HTR-8/SVneo (cell line): ENCODE measurements around the gene TTPAL.

ENCODE experiments used
- DNase-seq: peaks from one replicate; pipeline ENCODE4 v3.0.0; 2011; ENCODE audit warnings: low spot score, mixed read lengths; ENCODE audit not compliant: insufficient read length
- FAIRE-seq: peaks from 2 replicates; lab custom pipeline; 2011; peaks lifted over from hg19 to GRCh38; lab: Jason Lieb, UNC

TTPAL gene

GRCh38 chr20:44438782-44439181 is 36.9 kb upstream of the TTPAL start:
- FAIRE-seq (peak; percentile 95), DNase-seq (no peak)

GRCh38 chr20:44439318-44439717 is 36.4 kb upstream of the TTPAL start:
- FAIRE-seq (no peak), DNase-seq (no peak)

GRCh38 chr20:44442298-44443070 is 33.2 kb upstream of the TTPAL start:
- DNase-seq: no peak
- peak; percentile 42 for FAIRE-seq

- FAIRE-seq (peak; percentile 26), DNase-seq (no peak)
Measured at GRCh38 chr20:44445742-44446710, 29.6 kb upstream of the TTPAL start.

GRCh38 chr20:44447827-44448419 is 27.8 kb upstream of the TTPAL start:
- DNase-seq (no peak), FAIRE-seq (no peak)

- FAIRE-seq (peak; percentile 87), DNase-seq (no peak)
Measured at GRCh38 chr20:44448753-44449546, 26.7 kb upstream of the TTPAL start.

- FAIRE-seq (no peak), DNase-seq (no peak)
Measured at GRCh38 chr20:44449864-44450263, 25.8 kb upstream of the TTPAL start.

- no peak for DNase-seq
- FAIRE-seq: peak; percentile 90
Measured at GRCh38 chr20:44450281-44450889, 25.3 kb upstream of the TTPAL start.

- FAIRE-seq (peak; percentile 74), DNase-seq (no peak)
Measured at GRCh38 chr20:44450903-44451450, 24.7 kb upstream of the TTPAL start.

- DNase-seq: no peak
- no peak for FAIRE-seq
Measured at GRCh38 chr20:44454306-44454963, 21.2 kb upstream of the TTPAL start.

- no peak for FAIRE-seq
- no peak for DNase-seq
Measured at GRCh38 chr20:44455126-44455525, 20.5 kb upstream of the TTPAL start.

GRCh38 chr20:44456611-44457010 is 19.1 kb upstream of the TTPAL start:
- FAIRE-seq: no peak

GRCh38 chr20:44457016-44457415 is 18.7 kb upstream of the TTPAL start:
- DNase-seq (no peak), FAIRE-seq (no peak)

More at GRCh38 chr20:44456611-44457010, 19.1 kb upstream of the TTPAL start:
- DNase-seq: no peak

GRCh38 chr20:44459271-44459670 is 16.4 kb upstream of the TTPAL start:
- no peak for FAIRE-seq
- no peak for DNase-seq

- peak; percentile 94 for FAIRE-seq
- DNase-seq: peak; percentile 86
Measured at GRCh38 chr20:44460795-44461141, 14.9 kb upstream of the TTPAL start.

GRCh38 chr20:44461142-44461802 is 14.4 kb upstream of the TTPAL start:
- no peak for FAIRE-seq
- DNase-seq: no peak

GRCh38 chr20:44461803-44462174 is 13.9 kb upstream of the TTPAL start:
- FAIRE-seq (no peak), DNase-seq (no peak)

GRCh38 chr20:44463466-44463865 is 12.2 kb upstream of the TTPAL start:
- FAIRE-seq: no peak

More at GRCh38 chr20:44463466-44463865, 12.2 kb upstream of the TTPAL start:
- no peak for DNase-seq
